IPS DF 4.7 (cell line): ENCODE results near the gene ERRFI1.
"Not testable (repeated sequence)": the region's sequence is repeated elsewhere in the genome, so short reads cannot be mapped to it uniquely, and the experiment has no call there.

Experiments
- DNase-seq: peaks from one replicate; pipeline ENCODE4 v3.0.0-alpha.2; 2013; ENCODE audit warnings: low spot score; ENCODE audit errors: extremely low read depth

ERRFI1 gene

GRCh38 chr1:7972285-7972684 is 53.8 kb downstream of the ERRFI1 start:
- no peak for DNase-seq

- no peak for DNase-seq
These were observed 55.1 kb downstream of the ERRFI1 start for GRCh38 chr1:7971024-7971423.

GRCh38 chr1:7970246-7970645 is 55.9 kb downstream of the ERRFI1 start:
- no peak for DNase-seq

GRCh38 chr1:7967651-7968050 is 58.5 kb downstream of the ERRFI1 start:
- DNase-seq, result no peak

- no peak for DNase-seq
These were observed 58.9 kb downstream of the ERRFI1 start for GRCh38 chr1:7967196-7967595.

GRCh38 chr1:7964476-7964875 is 61.6 kb downstream of the ERRFI1 start:
- no peak for DNase-seq

- DNase-seq, result not testable (repeated sequence)
These were observed 62.3 kb downstream of the ERRFI1 start for GRCh38 chr1:7963841-7964240.

GRCh38 chr1:7963378-7963730 is 62.8 kb downstream of the ERRFI1 start:
- not testable (repeated sequence) for DNase-seq

- no peak for DNase-seq
These were observed 63.3 kb downstream of the ERRFI1 start for GRCh38 chr1:7962636-7963377.

GRCh38 chr1:7962014-7962335 is 64.1 kb downstream of the ERRFI1 start:
- DNase-seq, result no peak
